ENCODE results near the gene CSNK2A2. TPM values are rescaled to one million over a fixed set of nuclear protein-coding genes. Genes with fewer than 3 reads are reported as not detected.

CSNK2A2 gene
- total RNA-seq, 1 donor: 25.4 TPM

DNA sequence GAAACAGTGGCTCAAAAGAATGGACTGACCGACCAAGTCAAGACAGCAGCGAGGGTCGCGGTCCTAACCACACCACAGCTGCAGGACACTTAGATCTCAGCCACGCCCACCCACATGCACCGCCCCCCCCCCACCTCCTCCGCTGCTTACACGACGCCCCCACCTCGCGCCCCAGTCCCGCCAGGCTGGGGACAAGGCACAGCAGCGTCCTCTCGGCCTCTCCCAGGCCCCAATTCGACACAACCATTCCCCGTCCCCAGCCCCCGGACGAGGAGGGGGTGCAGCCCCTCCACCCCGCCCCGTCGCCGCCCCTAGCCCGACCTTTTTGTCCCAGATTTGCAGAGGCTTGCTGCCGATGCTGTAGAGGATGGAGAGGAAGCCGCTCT, 69.2 kb downstream of the CSNK2A2 start:
- TF ChIP-seq, protein P1, sequence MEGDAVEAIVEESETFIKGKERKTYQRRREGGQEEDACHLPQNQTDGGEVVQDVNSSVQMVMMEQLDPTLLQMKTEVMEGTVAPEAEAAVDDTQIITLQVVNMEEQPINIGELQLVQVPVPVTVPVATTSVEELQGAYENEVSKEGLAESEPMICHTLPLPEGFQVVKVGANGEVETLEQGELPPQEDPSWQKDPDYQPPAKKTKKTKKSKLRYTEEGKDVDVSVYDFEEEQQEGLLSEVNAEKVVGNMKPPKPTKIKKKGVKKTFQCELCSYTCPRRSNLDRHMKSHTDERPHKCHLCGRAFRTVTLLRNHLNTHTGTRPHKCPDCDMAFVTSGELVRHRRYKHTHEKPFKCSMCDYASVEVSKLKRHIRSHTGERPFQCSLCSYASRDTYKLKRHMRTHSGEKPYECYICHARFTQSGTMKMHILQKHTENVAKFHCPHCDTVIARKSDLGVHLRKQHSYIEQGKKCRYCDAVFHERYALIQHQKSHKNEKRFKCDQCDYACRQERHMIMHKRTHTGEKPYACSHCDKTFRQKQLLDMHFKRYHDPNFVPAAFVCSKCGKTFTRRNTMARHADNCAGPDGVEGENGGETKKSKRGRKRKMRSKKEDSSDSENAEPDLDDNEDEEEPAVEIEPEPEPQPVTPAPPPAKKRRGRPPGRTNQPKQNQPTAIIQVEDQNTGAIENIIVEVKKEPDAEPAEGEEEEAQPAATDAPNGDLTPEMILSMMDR (IDR thresholded peaks at IDR 0.05; ENCODE audit: insufficient read depth, low read length): no peak
- DNase-seq (ENCODE audit: low read depth): no peak
- H3K4me3 ChIP-seq (ENCODE audit: low read depth, low read length): peak overlapping the region; percentile 95

DNA sequence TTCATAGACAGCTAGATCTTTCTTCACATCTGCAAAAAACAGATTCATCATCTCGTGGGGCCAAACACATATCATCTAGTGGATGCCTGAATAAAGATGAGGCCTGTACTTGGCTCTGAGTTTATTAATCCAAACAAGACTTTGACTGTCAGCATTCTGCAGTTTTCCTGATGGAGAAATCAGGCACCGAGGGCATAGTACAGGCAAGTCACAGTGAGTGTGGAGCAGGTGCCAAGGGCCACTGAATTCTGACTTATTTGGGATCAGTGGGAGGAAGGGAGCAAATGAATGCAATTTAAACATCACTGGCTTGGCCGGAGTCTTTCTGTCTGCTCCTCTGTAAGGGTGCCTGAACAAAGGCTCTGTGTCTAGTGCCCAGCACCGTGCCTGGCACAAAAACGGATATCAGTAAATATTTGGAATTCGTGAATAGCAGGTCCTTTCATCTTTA, 69.7 kb downstream of the CSNK2A2 start:
- H3K4me3 ChIP-seq (ENCODE audit: low read depth, low read length): peak overlapping the region; percentile 95
- no peak for DNase-seq (ENCODE audit: low read depth)
- TF ChIP-seq, protein P1 (IDR thresholded peaks at IDR 0.05; ENCODE audit: insufficient read depth, low read length): no peak

DNA sequence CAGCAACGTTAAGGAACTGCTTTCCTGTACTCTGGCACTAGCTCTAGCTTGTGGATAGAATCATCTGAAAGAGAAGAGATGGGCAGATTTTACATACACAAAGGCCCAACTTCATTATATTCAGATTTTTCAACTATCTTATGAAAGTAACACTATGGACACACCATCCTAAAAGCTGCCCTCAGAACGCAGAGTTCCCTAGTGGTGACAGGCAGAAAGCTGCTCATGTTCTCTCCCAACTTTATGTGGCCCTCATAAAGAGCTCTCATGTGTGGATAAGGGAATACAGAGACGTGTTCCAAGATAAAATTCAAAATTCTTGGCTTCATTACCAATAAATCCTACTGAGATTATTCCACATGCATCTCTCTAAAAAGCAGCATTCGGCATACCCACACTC, 70.3 kb downstream of the CSNK2A2 start:
- DNase-seq (ENCODE audit: low read depth): peak; percentile 20
- H3K4me3 ChIP-seq (ENCODE audit: low read depth, low read length): peak overlapping the region; percentile 95
- TF ChIP-seq, protein P1 (IDR thresholded peaks at IDR 0.05; ENCODE audit: insufficient read depth, low read length): peak; percentile 47

DNA sequence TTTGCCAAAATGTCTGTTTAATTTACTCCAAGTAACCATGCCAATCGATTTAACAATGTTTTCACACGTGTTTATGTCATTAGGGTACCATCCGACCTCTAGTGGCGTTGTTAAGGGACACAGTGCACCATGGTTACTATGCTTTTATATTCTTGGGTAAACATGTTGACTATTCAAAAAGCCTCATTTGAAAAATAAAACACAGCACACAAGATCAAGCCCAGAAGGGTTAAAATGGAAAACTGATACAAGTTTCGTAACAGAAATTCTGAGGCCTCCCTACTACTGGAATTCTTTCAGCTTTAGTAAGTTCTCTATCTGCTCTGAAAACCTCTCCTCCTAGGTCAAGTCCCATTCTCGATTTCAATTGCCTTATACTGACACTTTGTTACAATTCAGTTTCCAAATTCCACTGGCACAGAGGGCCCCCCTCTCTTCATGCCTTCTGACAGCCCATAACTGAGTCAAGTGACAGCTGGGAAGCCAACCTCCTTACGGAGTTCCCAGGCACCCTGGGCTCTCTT, 70.8 kb downstream of the CSNK2A2 start:
- peak; percentile 39 for DNase-seq (ENCODE audit: low read depth)
- TF ChIP-seq, protein P1 (IDR thresholded peaks at IDR 0.05; ENCODE audit: insufficient read depth, low read length): peak; percentile 43
- H3K4me3 ChIP-seq (ENCODE audit: low read depth, low read length): peak overlapping the region; percentile 95

DNA sequence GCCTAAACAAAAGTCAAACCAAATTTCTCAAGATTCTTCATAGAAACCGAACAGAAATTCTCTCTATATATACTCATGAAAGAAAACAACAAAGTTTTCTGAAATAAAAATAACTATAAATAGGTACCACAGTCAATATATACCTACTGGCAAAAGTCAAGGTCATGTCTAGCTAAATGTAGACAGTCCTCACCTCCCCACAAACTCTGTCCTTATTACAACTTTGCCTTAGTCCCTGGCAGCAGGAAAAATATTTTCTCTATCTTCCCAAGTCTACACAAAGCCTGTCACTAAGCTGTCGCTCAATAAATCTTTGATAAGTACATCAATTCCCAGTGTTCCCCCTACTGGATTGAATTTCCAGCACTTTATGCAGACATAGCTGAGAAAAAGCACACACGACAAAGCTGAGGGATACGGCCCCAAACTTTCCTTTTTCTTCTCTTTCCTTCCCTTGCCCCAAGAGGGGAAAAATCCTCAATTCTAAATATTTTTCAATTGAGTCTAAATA, 71.4 kb downstream of the CSNK2A2 start:
- TF ChIP-seq, protein P1 (IDR thresholded peaks at IDR 0.05; ENCODE audit: insufficient read depth, low read length): peak; percentile 20
- peak overlapping the region; percentile 95 for H3K4me3 ChIP-seq (ENCODE audit: low read depth, low read length)
- DNase-seq (ENCODE audit: low read depth): no peak

DNA sequence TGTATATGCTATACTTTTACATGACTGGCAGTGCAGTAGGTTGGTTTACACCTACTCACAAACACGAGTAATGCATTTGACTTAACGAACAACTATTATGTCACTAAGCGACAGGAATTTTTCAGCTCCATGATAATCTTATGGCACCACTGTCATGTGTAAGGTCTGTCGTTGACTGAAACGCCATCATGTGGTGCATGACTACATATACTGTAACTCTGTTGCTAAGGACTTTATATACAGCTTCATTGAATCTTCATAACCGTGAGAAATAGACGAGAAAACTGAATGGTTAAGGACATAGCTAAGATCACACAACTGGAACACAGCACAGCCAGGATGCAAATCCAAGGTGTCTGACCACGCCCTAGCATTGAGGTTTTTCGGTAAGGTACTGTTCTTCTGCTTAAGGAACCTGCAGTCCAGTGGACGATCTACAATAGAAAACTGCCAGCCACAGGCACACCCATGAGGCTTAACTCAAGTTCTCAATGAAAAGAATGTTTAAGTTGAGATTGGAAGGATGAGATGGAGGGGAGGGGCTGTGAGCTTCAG, 72.0 kb downstream of the CSNK2A2 start:
- DNase-seq (ENCODE audit: low read depth): no peak
- H3K4me3 ChIP-seq (ENCODE audit: low read depth, low read length): peak overlapping the region; percentile 2
- TF ChIP-seq, protein P1 (IDR thresholded peaks at IDR 0.05; ENCODE audit: insufficient read depth, low read length): no peak

Measured in fibroblast of the aortic adventitia (primary cell).